Raji (cell line): ENCODE measurements around the gene HDHD2.

Experiments used
- POLR2A ChIP-seq: IDR thresholded peaks from 2 replicates; pipeline ENCODE4 v1.6.1; 2011; ENCODE audit warnings: low read depth, low read length, control low read depth; ENCODE audit not compliant: insufficient read depth

Gene HDHD2

GRCh38 chr18:47150029-47150823, at the start of gene HDHD2:
Gene HDHD2 (minus strand): TSS chr18:47150500. CDS start chr18:47136439, 14,061 bp downstream.
- TF ChIP-seq POLR2A: peak; percentile 91

- TF ChIP-seq POLR2A: no peak
These were observed 41.7 kb upstream of the HDHD2 start for GRCh38 chr18:47191961-47192360.

- no peak for TF ChIP-seq POLR2A
These were observed 37.4 kb upstream of the HDHD2 start for GRCh38 chr18:47187721-47188120.

GRCh38 chr18:47184419-47185050, 34.2 kb upstream of the HDHD2 start:
- no peak for TF ChIP-seq POLR2A

- TF ChIP-seq POLR2A: no peak
These were observed 30.5 kb upstream of the HDHD2 start for GRCh38 chr18:47180765-47181164.

- TF ChIP-seq POLR2A: no peak
These were observed 29.2 kb upstream of the HDHD2 start for GRCh38 chr18:47179520-47179919.

GRCh38 chr18:47175898-47176575, 25.7 kb upstream of the HDHD2 start, which contains the start of gene IER3IP1:
Gene IER3IP1 (minus strand): TSS chr18:47176364. CDS start chr18:47176277, 87 bp downstream.
- peak; percentile 87 for TF ChIP-seq POLR2A

- no peak for TF ChIP-seq POLR2A
These were observed 25.1 kb upstream of the HDHD2 start for GRCh38 chr18:47175283-47175897.

GRCh38 chr18:47174545-47175116, 24.3 kb upstream of the HDHD2 start:
- no peak for TF ChIP-seq POLR2A

- TF ChIP-seq POLR2A: no peak
These were observed 22.2 kb upstream of the HDHD2 start for GRCh38 chr18:47172476-47172875.

GRCh38 chr18:47168913-47169312, 18.6 kb upstream of the HDHD2 start:
- no peak for TF ChIP-seq POLR2A

- TF ChIP-seq POLR2A: no peak
These were observed 18.2 kb upstream of the HDHD2 start for GRCh38 chr18:47168509-47168908.

GRCh38 chr18:47166294-47166693, 16.0 kb upstream of the HDHD2 start:
- TF ChIP-seq POLR2A: no peak

- TF ChIP-seq POLR2A: no peak
These were observed 12.9 kb upstream of the HDHD2 start for GRCh38 chr18:47163241-47163640.

GRCh38 chr18:47160256-47160655, 10.0 kb upstream of the HDHD2 start:
- no peak for TF ChIP-seq POLR2A

- TF ChIP-seq POLR2A: no peak
These were observed 1.1 kb upstream of the HDHD2 start for GRCh38 chr18:47151439-47151838.
